Smooth muscle cell of the umbilical artery (primary cell): ENCODE data around the gene CHMP3. TPM values are rescaled to one million over a fixed set of nuclear protein-coding genes. Genes with fewer than 3 reads are reported as not detected.

Experiments used
- total RNA-seq: library from RNA; depleted of rRNA; stranded (reverse); fragments of >200 nt; gene quantifications from 2 replicates; pipeline ENCODE4 v1.2.3, GENCODE V29; 2014

Gene CHMP3
- 91.5 and 171 TPM in 2 replicates for total RNA-seq

DNA sequence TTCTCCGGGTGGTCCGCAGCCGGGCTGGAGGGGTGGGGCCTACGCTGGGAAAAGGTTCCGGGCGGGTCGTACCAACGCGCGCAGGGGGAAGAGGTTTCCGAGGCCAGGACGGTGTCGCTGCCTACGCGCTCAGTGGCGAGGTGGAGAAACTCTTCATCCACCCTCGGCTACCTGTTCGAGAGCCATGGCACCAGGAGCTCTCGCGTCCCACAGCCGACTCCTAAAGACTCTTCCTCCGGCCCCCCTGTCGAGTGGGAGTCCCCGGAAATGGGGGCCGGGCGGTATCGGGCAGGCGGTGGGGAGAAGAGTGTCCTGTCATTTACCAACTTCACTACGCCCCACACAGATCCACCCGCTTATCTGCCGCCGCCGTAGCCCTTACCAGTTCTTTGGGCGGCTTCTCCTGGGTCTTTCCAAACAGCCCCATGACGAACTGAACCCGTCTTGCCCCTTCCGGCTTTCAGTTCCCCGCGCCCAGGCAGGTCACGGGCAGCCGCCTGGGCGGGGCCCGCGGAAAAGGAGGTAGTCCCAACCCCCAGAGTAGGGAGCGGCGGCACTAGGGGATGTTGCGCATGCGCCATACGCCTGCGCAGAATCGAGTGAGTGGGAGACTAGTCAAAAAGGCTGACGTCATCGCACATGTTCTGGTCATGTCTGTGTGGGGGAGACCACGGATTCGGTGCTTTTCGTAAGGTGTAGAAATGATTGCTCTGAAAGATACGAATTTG is at the start of gene CHMP3:
Gene CHMP3 (minus strand): TSS at position 522 of the 728 bp plus-strand sequence. CDS start 95 bp downstream, at position 427.

Other genes with a start within 250 kb of the CHMP3 start
- gene REEP1, start 225.8 kb downstream of the CHMP3 start, total RNA-seq: under 0.01 and 0.18 TPM in 2 replicates
- gene KDM3A, start 122.1 kb downstream of the CHMP3 start, total RNA-seq: 34.7 and 46.1 TPM in 2 replicates
- 14.5 and 14.6 TPM in 2 replicates for gene RNF103, start 60.4 kb upstream of the CHMP3 start, total RNA-seq
- 15.7 and 20.5 TPM in 2 replicates for gene RMND5A, start 156.8 kb upstream of the CHMP3 start, total RNA-seq
- not detected in 2 replicates for gene CD8A, start 227.5 kb upstream of the CHMP3 start, total RNA-seq